Upper lobe of right lung (tissue), 1 donor: Measurements from ENCODE around the gene IL34. TPM values are rescaled to one million over a fixed set of nuclear protein-coding genes. Genes with fewer than 3 reads are reported as not detected.

Source experiments
- ATAC-seq: fragments of 200-7000 bp; cut with Tn5 transposase; one replicate; pipeline ENCODE4 v1.9.1; 2020; ENCODE audit warnings: mild to moderate bottlenecking, moderate library complexity
- DNase-seq: peaks from one replicate; pipeline ENCODE4 v3.0.0-alpha.2; 2020
- H3K27ac ChIP-seq: fragments of 200-600 bp; one replicate; pipeline ENCODE4 v1.8.0; 2022
- H3K27me3 ChIP-seq: fragments of 200-600 bp; one replicate; pipeline ENCODE4 v1.8.0; 2022; ENCODE audit warnings: mild to moderate bottlenecking
- H3K36me3 ChIP-seq: fragments of 200-600 bp; one replicate; pipeline ENCODE4 v1.8.0; 2022
- H3K4me1 ChIP-seq: fragments of 200-600 bp; one replicate; pipeline ENCODE4 v1.8.0; 2022
- H3K4me3 ChIP-seq: fragments of 200-600 bp; one replicate; pipeline ENCODE4 v1.8.0; 2022; ENCODE audit warnings: mild to moderate bottlenecking
- H3K9me3 ChIP-seq: fragments of 200-600 bp; one replicate; pipeline ENCODE4 v1.8.0; 2022
- intact Hi-C: fragments of 100-400 bp; cut with DNase I; formaldehyde crosslinking; loops from one replicate; pipeline ENCODE4 v1.11.0; 2022
- total RNA-seq: library from RNA; stranded (reverse); fragmentation: NEBNext Ultra II Directional; extraction: Animal tissue kit (Norgen Biotek cat#: 25700); gene quantifications from one replicate; pipeline ENCODE4 v1.2.1, GENCODE V29; 2021
- TF ChIP-seq, protein P1 (sequence below): fragments of 200-600 bp; IDR thresholded peaks from one replicate; pipeline ENCODE4 v1.8.0; 2022; ENCODE audit warnings: antibody characterized with exemption
- donor health status: DM: no; HTN: yes; CAD: no; lungs with severe emphysema.

IL34 gene
- total RNA-seq, 1 donor from 2014 or later = 3.3 TPM

- H3K4me1 ChIP-seq = peaks cover 56% of the 10 kb centered on the region
- no peak overlapping the region for H3K4me3 ChIP-seq
- ATAC-seq (no peak), DNase-seq (no peak)
- TF ChIP-seq, protein P1, sequence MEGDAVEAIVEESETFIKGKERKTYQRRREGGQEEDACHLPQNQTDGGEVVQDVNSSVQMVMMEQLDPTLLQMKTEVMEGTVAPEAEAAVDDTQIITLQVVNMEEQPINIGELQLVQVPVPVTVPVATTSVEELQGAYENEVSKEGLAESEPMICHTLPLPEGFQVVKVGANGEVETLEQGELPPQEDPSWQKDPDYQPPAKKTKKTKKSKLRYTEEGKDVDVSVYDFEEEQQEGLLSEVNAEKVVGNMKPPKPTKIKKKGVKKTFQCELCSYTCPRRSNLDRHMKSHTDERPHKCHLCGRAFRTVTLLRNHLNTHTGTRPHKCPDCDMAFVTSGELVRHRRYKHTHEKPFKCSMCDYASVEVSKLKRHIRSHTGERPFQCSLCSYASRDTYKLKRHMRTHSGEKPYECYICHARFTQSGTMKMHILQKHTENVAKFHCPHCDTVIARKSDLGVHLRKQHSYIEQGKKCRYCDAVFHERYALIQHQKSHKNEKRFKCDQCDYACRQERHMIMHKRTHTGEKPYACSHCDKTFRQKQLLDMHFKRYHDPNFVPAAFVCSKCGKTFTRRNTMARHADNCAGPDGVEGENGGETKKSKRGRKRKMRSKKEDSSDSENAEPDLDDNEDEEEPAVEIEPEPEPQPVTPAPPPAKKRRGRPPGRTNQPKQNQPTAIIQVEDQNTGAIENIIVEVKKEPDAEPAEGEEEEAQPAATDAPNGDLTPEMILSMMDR = no peak
- no peaks in the 10 kb centered on the region for H3K27me3 ChIP-seq
- intact Hi-C loops = no loop called here
- peaks cover 11% of the 10 kb centered on the region for H3K36me3 ChIP-seq
- H3K9me3 ChIP-seq = no peaks in the 10 kb centered on the region
- no peak overlapping the region for H3K27ac ChIP-seq
Measured at GRCh38 chr16:70699696-70700095, 53.3 kb downstream of the IL34 start.

DNA sequence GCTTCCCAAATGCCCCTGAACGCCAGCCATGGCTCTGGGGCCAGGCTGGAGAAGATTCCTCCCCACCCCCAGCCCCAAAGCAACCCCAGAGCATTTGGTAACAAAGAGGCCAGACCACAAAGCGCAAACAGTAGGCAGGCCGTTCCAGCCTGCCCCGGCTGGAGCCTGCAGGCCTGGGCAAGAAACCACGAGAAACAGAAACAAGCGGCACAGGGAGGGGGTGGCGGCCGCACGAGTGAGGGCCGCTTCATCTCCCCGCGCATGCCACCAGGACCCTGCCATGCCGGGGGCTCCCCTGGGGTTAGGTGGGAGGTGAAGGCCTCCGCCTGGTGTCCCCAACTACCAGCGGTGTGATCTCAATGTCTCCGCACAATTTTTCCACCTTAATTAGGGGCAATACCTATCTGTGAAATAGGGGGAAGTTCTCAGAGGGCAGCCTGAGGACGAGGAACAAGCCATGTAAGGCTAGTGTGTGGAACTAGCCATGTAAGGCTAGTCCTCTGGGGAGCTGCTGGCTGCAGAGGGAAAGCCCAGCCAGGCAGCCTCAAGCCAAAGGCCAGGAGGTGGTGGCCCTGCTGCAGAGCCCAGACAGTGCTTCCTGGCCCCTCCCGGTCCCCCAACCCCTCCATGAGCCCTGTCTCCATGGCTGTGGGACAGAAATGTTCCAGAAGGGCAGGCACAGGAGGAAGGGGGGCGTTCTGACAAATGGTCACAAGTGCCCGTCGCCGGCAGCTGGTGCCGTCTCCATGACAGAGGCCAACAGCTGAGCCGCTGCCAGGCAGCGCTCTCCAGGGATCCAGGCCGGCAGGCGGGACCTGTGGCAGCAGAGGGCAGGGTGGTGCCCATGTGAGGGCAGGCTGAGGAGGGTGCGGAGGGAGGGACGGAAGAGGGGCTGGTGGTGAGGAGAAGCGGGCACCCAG lies 54.0 kb downstream of the IL34 start:
- H3K4me3 ChIP-seq = no peak overlapping the region
- peak; percentile 3 for ATAC-seq
- DNase-seq = no peak
- peaks cover 50% of the 10 kb centered on the region for H3K4me1 ChIP-seq
- TF ChIP-seq, protein P1 = no peak
- peaks cover 11% of the 10 kb centered on the region for H3K36me3 ChIP-seq
- H3K27me3 ChIP-seq = no peaks in the 10 kb centered on the region
- intact Hi-C loops = no loop called here
- H3K27ac ChIP-seq = peak overlapping the region; percentile 19
- no peaks in the 10 kb centered on the region for H3K9me3 ChIP-seq

DNA sequence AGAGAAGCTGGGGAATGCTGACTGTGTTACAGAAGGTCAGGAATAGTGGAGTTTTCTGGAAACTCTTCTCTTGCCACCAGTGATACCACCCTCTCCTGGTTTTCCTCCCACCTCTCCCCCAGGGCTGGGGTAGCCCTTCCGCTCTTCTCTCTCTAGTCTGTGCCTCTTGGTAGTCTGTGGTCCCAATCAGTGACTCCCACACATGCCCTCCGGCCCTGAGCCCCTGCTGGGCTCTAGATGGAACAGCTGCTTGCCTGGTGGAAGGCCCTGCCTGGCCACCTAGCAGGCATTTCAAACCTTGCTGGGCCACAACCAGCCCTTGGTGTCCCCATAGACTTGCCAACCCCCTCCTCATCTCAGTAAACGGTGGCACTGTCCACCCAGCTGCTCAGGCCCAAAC lies 54.7 kb downstream of the IL34 start:
- Histone ChIP-seq H3K27ac (peak overlapping the region; percentile 19), H3K27me3 (no peaks in the 10 kb centered on the region), H3K36me3 (peaks cover 11% of the 10 kb centered on the region), H3K4me3 (no peak overlapping the region), H3K4me1 (peaks cover 43% of the 10 kb centered on the region), H3K9me3 (no peaks in the 10 kb centered on the region)
- TF ChIP-seq, protein P1 = no peak
- no peak for DNase-seq
- ATAC-seq = no peak
- intact Hi-C loops = no loop called here

GRCh38 chr16:70701596-70701995 lies 55.2 kb downstream of the IL34 start:
- peaks cover 11% of the 10 kb centered on the region for H3K36me3 ChIP-seq
- H3K4me1 ChIP-seq = peaks cover 37% of the 10 kb centered on the region
- no peaks in the 10 kb centered on the region for H3K9me3 ChIP-seq
- no peaks in the 10 kb centered on the region for H3K27me3 ChIP-seq
- TF ChIP-seq, protein P1 = no peak
- peak overlapping the region; percentile 19 for H3K27ac ChIP-seq
- ATAC-seq = no peak
- intact Hi-C loops = no loop called here
- DNase-seq = no peak
- H3K4me3 ChIP-seq = no peak overlapping the region

DNA sequence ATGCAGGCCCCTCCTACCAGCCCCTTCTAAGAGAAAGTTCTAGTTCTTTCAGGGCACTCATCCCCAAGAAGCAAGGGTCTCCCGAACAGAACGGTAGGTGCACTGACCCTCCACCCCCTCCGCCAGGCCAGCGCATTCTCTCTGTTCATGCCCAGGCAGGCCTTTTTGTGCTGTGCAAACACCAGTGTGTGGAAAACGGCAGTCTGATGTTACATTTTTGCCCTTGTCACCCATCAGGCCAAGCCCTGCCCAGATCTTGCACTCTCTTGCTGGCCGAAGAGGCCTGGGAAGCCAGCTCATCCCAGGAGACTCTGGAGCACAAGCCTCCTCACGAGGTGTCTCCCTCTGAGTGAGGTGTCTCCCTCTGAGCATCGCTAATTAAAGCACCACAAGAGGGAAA lies 55.6 kb downstream of the IL34 start:
- no peaks in the 10 kb centered on the region for H3K9me3 ChIP-seq
- intact Hi-C loops = no loop called here
- H3K27me3 ChIP-seq = no peaks in the 10 kb centered on the region
- TF ChIP-seq, protein P1 = no peak
- no peak for DNase-seq
- H3K27ac ChIP-seq = peak overlapping the region; percentile 61
- ATAC-seq = no peak
- peaks cover 36% of the 10 kb centered on the region for H3K4me1 ChIP-seq
- no peak overlapping the region for H3K4me3 ChIP-seq
- H3K36me3 ChIP-seq = peaks cover 11% of the 10 kb centered on the region
